Measurements from ENCODE around the gene HS3ST5.

GRCh38 chr6:114153448-114153847 is 189.4 kb downstream of the HS3ST5 start:
- TF ChIP-seq, protein P1, sequence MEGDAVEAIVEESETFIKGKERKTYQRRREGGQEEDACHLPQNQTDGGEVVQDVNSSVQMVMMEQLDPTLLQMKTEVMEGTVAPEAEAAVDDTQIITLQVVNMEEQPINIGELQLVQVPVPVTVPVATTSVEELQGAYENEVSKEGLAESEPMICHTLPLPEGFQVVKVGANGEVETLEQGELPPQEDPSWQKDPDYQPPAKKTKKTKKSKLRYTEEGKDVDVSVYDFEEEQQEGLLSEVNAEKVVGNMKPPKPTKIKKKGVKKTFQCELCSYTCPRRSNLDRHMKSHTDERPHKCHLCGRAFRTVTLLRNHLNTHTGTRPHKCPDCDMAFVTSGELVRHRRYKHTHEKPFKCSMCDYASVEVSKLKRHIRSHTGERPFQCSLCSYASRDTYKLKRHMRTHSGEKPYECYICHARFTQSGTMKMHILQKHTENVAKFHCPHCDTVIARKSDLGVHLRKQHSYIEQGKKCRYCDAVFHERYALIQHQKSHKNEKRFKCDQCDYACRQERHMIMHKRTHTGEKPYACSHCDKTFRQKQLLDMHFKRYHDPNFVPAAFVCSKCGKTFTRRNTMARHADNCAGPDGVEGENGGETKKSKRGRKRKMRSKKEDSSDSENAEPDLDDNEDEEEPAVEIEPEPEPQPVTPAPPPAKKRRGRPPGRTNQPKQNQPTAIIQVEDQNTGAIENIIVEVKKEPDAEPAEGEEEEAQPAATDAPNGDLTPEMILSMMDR (IDR thresholded peaks at IDR 0.05; ENCODE audit: insufficient read depth, low read depth, low read length): no peak
- no peak for TF ChIP-seq EZH2 (IDR thresholded peaks at IDR 0.05; ENCODE audit: insufficient read depth, low read length)

Data from astrocyte (in vitro differentiated cells and primary cell).